Esophagus mucosa (tissue), 1 donor: ENCODE data around the gene HSPB1. TPM values are rescaled to one million over a fixed set of nuclear protein-coding genes. Genes with fewer than 3 reads are reported as not detected.
"Not testable (repeated sequence)": the region's sequence is repeated elsewhere in the genome, so short reads cannot be mapped to it uniquely, and the experiment has no call there.

Experiments
- ATAC-seq: fragments of 200-7000 bp; cut with Tn5 transposase; one replicate; pipeline ENCODE4 v1.9.1; 2020
- total RNA-seq: library from RNA; stranded (reverse); gene quantifications from one replicate; pipeline ENCODE4 v1.2.4, GENCODE V29; 2023
- donor health status: DM: yes; HTN: yes; CAD: no.

The HSPB1 gene
- total RNA-seq, 1 donor from 2014 or later = 4,957 TPM

DNA sequence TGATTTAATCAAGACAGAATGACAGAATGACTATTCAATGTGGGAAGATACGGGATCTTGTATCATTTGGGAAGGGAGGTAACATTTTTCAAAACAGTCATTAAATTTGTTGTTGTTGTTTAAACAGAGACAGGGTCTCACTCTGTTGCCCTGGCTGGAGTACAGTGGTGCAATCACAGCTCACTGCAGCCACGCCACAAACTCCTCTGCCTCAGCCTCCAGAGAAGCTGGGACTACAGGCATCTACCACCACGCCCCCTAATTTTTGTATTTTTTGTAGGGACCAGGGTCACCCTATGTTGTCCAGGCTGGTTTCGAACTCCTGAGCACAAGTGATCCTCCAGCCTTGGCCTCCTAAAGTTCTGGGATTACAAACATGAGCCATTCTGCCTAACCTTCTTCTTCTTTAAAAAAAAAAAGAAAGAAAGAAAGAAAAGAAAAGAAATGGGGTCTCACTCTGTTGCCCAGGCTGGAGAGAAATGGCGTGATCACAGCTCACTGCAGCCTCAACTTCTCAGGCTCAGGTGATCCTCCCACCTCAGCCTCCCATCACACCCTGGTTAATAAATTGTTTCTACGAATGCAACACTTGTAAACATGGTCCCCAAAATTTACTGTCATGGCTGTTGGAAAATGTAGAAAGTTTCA, 32.0 kb downstream of the HSPB1 start:
- no peak for ATAC-seq

DNA sequence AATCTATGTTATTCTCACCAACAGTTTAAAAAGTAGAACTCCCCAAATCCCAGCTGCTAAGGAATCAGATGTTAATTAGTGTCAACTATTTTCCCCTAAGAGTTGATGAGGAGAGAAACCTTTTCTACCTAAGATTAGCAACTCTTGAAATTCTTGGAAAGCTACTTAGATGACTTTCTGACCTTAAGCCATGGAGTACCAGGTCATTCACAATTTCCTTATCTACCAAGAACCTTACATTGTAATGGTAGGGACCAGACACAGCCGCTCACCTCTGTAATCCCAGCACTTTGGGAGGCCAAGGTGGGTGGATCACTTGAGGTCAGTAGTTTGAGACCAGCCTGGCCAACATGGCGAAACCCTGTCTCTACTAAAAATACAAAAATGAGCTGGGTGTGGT, 32.9 kb downstream of the HSPB1 start:
- not testable (repeated sequence) for ATAC-seq

DNA sequence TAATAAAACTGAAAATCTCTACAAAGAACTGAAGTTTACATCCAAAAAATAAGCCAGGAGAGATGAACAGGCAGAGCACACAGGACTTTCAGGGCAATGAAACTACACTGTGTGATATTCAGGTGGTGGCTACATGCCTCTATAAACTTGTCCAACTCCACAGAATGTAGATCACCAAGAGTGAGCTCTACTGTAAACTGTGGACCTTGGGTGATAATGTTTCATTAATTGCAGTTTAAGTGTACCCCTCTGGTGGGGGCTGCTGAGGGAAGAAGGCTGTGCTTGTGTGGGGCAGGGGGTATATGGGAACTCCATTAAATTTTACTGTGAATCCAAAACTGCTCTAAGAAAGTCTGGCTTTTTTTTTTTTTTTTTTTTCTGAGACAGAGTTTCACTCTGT, 33.6 kb downstream of the HSPB1 start:
- ATAC-seq = no peak

DNA sequence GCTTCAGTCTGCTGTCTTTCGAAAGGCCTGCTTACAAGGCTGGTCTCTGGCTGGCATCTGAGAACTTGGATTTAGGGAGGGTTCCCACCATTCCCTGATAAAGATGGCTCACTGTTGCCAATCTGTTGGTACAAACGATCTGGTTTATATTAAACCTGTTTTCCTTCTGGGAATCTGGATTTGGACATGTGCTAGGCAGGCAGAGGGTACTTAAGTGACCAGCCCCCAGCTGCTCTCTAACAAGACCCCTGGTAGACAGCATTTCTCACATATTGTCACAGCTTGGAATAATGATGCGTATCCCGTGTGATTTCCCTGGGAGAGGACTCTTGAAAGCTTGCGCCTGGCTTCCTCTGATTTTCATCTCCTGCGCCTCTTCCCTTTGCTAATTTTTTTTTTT, 34.7 kb downstream of the HSPB1 start:
- ATAC-seq = no peak

DNA sequence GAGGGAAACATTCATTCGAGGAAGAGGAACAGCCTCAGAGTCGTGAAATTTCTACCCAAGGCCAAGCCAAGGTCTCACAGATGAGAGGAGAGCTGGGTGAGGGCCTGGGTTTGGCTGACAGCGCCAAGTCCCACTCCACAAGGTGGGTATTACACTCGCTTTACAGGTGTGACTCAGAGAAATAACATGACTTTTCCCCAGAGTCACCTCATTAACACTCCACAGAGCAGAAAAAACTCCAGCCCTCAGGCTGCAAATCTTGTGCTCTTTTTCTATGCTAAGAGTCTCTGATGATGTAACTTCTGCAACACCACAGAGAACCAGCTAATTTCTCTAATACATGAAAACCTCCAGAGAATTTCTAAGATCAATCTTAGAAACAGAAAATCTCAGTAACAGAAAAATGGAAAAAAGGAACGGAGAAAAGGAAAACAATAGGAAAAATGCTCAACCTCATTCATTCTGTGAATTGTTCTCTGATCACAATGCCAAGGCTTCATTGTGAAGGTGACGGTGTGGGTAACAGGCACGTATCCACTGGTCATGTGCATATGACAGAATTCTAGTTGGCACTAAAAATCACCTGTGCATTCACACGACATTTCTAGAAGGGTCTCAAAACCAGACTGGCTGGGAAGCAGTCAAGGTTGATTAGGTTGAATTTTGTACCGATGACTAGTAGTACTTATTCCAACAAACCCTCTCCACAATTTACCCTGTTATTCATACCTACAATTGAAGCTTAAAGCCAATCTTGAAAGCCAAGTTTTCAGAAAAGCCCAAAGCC, 36.0 kb downstream of the HSPB1 start:
- ATAC-seq = peak; percentile 36

DNA sequence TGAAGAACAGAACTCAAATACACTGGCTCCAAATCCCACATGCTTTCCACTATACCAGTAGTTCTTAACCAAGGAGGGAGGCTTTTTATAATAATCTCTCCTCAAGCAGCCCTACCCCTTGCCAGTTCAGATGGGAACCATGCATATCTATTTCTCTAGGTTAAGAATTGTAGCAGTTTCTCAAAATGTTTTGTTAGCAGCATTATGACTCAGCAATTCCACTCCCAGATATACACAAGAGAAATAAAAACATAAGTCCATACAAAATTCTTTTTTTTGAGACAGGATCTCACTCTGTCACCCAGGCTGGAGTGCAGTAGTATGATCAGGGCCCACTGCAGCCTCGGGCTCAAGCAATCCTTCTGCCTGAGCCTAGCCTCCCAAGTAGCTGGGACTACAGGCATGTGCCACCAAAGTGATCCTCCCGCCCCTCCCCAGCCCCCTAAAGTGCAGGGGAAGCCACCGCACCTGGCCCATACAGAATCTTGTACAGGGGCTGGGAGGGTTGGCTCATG, 38.2 kb downstream of the HSPB1 start:
- ATAC-seq = no peak

DNA sequence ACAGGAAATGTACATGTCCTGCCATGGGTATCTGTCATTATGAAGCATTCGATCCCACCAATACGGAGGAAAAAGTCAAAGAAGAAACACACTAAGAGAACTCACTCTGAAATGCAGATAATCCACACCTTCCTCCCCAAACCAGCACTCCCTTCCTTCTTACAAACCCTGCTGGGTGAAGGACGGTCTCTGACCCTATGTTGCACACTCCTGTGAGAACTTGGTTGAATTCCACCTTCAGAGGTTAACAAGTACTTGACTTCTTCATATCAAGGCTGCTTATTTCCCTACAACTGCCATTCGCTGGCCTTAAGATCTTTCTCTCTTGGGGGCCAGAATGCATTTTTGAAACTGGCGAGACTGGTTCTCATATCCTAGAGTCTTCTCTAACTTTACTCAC, 39.7 kb downstream of the HSPB1 start:
- no peak for ATAC-seq

DNA sequence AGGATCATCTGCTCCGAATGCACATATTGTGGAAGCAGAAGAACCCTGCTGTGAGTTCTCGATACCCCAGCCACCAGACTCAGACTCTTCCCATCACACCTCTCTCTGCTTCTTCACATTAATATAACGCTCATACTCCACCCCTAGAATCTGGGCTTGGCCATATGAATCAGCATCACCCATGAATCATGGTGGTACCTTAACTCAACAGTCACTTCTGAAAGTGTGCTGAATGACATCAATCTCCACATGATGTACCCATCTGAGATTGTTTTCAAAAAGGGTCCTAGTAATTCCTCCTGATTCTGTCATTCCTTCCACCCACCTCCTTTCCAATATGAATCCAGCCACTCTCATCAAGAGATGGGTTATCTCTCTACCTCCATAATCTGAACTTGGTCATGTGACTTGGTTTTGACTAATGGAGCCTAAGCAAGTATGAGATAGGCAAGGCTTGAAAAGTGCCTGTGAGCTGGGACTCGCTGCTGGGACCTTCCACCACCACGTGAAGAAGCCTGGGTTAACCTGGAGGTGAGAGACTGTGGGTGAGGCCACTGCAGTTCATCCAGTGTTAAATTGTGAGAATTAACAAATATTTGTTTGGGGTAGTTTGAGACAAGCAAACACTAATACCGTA, 40.9 kb downstream of the HSPB1 start:
- peak; percentile 51 for ATAC-seq

DNA sequence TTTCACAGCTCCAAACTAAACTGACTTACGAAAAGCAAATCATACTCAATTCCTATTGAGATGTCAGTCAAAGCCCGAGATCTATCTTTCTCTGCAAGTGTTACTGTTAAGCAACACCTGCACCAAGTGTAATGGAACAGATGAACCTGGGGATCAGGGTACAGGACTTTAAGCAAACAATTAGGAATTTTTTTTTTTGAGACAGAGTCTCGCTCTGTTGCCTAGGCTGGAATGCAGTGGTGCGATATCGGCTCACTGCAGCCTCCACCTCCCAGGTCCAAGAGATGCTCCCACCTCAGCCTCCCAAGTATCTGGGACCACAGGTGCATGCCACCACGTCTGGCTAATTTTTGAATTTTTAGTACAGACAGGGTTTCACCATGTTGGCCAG, 41.5 kb downstream of the HSPB1 start:
- no peak for ATAC-seq

DNA sequence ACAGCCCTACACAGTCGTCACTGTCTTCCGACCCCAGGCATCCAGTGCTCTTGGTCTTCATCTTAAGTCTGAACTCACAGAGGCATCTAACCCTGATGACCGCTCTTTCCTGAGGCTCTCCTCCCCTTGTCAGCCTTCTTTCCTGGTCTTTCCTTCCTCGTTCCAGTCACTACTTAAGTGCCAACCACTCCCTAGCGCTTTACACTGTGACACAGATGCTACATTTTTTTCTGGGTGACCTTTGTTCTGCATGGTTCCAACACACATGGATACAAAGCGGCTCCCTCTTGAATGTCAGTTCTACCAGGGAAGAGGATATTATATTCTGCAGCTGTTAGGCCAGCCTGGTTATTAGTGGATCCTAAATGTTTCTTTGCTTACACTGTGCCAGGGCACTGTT, 43.6 kb downstream of the HSPB1 start:
- peak; percentile 68 for ATAC-seq

DNA sequence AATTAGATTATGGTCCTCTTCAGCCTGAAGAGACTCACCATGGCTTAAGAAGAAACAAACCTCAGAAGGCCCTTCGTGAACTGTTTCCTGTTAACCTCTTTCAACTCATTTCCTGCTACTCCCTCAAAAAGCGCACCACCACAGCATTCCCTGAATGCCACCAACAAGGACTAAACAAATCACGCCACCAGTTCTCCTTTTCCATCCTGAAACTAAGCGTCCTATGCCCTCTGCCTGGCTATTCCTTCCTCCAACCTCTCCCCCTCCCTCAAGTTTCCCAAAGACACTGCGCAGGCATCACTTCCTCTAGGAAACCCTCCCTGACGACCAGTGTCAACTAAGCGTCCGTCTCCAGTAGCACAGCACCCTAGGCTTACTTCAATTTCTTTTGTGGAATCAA, 44.3 kb downstream of the HSPB1 start:
- no peak for ATAC-seq

DNA sequence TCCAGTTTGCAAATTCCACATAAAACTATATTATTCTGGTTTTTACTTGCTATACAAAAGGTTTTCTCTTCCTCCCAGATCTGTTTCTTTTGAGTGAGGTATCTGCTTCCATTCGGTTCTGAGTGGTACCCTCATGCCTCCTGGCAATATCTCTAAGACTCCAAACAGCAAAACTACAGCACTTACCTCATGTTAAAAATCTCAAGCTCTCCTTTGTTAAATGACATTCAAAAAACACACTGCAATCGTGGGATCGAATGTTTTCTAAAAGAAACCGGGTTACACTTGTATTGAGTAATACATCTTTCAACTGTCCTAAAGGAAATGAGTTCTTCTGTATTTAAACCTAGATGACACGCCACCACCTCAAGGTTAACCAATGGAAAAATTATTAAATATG, 45.2 kb downstream of the HSPB1 start:
- no peak for ATAC-seq

DNA sequence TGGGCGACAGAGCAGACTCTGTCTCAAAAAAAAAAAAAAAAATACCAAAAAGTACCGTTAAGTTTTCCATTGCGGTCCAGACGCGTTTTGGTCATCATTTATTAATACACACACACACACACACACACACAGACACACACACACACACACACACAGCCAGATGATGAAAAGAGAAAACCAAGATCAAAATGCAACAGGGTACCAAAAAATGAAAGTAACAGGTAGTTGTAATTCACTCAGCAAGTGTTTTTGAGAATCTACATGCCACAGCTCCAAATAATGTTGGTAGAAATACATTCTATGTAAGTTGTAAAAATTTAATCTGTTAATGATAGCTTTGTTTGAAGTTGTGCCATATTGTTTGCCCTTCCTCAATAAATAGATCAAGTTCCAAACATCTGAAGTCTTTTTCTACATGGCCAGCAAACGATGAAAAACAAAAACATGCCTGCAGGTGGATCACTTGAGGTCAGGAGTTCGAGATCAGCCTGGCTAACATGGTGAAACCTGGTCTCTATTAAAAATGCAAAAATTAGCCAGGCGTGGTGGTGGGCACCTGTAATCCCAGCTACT, 46.9 kb downstream of the HSPB1 start:
- no peak for ATAC-seq

DNA sequence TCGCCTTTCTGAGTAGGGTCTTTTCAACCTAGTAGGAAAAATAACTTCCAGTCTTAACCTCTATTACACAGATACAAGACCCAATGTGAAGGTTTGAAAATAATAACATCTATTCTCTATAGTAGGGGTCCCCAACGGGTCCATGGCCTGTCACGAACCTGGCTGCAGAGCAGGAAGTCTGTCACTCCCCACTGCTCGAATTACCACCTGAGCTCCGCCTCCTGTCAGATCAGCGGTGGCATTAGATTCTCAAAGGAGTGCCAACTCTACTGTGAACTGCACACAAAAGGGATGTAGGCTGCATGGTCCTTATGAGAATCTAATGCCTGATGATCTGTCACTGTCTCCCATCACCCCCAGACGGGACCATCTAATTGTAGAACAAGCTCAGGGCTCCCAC, 48.9 kb downstream of the HSPB1 start:
- no peak for ATAC-seq

DNA sequence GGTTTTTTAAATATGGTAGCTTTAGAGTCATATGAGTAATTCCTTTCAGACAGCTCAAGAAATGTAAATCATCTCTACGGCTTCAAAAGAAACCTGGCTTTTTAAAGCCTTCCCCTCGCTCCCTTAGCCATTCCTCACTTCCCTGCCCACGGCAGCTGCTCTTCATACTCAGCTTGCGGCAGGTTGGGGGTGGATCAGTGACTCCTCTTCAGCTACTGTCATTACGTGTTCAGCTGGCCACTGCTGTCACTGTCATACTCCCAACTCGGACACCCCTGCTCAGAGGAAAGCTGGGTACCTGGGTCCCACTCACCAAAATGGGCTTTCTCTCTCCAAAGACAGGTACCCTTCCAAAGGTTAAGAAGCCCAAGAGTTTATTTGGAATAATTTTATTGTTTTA, 49.7 kb downstream of the HSPB1 start:
- peak; percentile 17 for ATAC-seq

DNA sequence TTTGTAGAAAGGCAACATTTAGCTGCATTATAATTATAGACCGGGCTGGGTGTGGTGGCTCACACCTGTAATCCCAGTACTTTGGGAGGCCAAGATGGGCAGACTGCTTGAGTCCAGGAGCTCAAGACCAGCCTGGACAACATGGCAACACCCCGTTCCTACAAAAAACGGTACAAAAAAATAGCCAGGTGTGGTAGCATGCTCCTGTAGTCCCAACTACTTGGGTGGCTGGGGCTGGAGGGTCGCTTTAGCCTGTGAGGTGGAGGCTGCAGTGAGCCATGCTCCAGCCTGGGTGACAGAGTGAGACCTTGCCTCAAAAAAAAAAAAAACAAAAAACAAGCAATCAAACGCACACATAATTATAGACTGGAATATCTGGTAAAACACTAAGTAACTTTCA, 51.3 kb downstream of the HSPB1 start:
- ATAC-seq = no peak

Other genes with a start within 250 kb of the HSPB1 start
- 6.2 TPM for gene SRRM3, start 100.8 kb upstream of the HSPB1 start, total RNA-seq
- gene YWHAG, start 56.3 kb downstream of the HSPB1 start, total RNA-seq = 86.9 TPM
- gene SSC4D, start 107.0 kb downstream of the HSPB1 start, total RNA-seq = 0.92 TPM
- 19.8 TPM for gene ZP3, start 122.3 kb downstream of the HSPB1 start, total RNA-seq
- 56.2 TPM for gene DTX2, start 159.0 kb downstream of the HSPB1 start, total RNA-seq
- gene UPK3B, start 207.9 kb downstream of the HSPB1 start, total RNA-seq = 9.6 TPM
- not detected for gene SPDYE16, start 240.6 kb downstream of the HSPB1 start, total RNA-seq